Ishikawa (cell line): ENCODE data around the gene A4GALT.

Experiments
- CEBPB ChIP-seq: IDR thresholded peaks from 2 replicates; pipeline ENCODE4 v1.6.1; 2012
- CREB1 ChIP-seq: IDR thresholded peaks from 2 replicates; pipeline ENCODE4 v1.6.1; 2012; ENCODE audit warnings: low read depth
- EGR1 ChIP-seq: IDR thresholded peaks from 2 replicates; pipeline ENCODE4 v1.6.1; 2012
- EP300 ChIP-seq: IDR thresholded peaks from 2 replicates; pipeline ENCODE4 v1.6.1; 2012; ENCODE audit warnings: borderline replicate concordance
- FOXM1 ChIP-seq: IDR thresholded peaks from 2 replicates; pipeline ENCODE4 v1.6.1; 2012; ENCODE audit warnings: low read depth, borderline replicate concordance
- MAX ChIP-seq: IDR thresholded peaks from 2 replicates; pipeline ENCODE4 v1.6.1; 2012
- NFIC ChIP-seq: IDR thresholded peaks from 2 replicates; pipeline ENCODE4 v1.6.1; 2012
- RAD21 ChIP-seq: IDR thresholded peaks from 2 replicates; pipeline ENCODE4 v1.6.1; 2012; ENCODE audit warnings: low read depth
- REST ChIP-seq: IDR thresholded peaks from 2 replicates; pipeline ENCODE4 v1.6.1; 2012; ENCODE audit warnings: low read depth, mild to moderate bottlenecking
- TAF1 ChIP-seq: IDR thresholded peaks from 2 replicates; pipeline ENCODE4 v1.6.1; 2012; ENCODE audit warnings: low read depth, mild to moderate bottlenecking
- TCF12 ChIP-seq: IDR thresholded peaks from 2 replicates; pipeline ENCODE4 v1.6.1; 2012; ENCODE audit warnings: low read depth
- TEAD4 ChIP-seq: IDR thresholded peaks from 2 replicates; pipeline ENCODE4 v1.6.1; 2012
- USF1 ChIP-seq: IDR thresholded peaks from 2 replicates; pipeline ENCODE4 v1.6.1; 2012
- YY1 ChIP-seq: IDR thresholded peaks from 2 replicates; pipeline ENCODE4 v1.6.1; 2012; ENCODE audit warnings: low read depth
- ZBTB7A ChIP-seq: IDR thresholded peaks from 2 replicates; pipeline ENCODE4 v1.6.1; 2012; ENCODE audit warnings: low read depth

Gene A4GALT

GRCh38 chr22:42654436-42655073 lies 66.1 kb downstream of the A4GALT start:
- TF ChIP-seq CEBPB (no peak), TAF1 (no peak), REST (no peak), CREB1 (no peak), YY1 (no peak), EP300 (no peak), TCF12 (no peak), EGR1 (no peak), MAX (no peak), RAD21 (no peak), USF1 (no peak), NFIC (no peak), ZBTB7A (no peak), FOXM1 (no peak), TEAD4 (no peak)

GRCh38 chr22:42653999-42654398 lies 66.7 kb downstream of the A4GALT start:
- TF ChIP-seq CREB1 (no peak), RAD21 (no peak), TEAD4 (no peak), YY1 (no peak), TAF1 (no peak), NFIC (no peak), EGR1 (no peak), REST (no peak), CEBPB (no peak), USF1 (no peak), FOXM1 (no peak), ZBTB7A (no peak), MAX (no peak), TCF12 (no peak), EP300 (no peak)

- TF ChIP-seq FOXM1 (no peak), CEBPB (no peak), MAX (no peak), EGR1 (no peak), REST (no peak), EP300 (no peak), NFIC (no peak), RAD21 (no peak), ZBTB7A (no peak), TCF12 (no peak), USF1 (no peak), CREB1 (no peak), TEAD4 (no peak), TAF1 (no peak), YY1 (no peak)
Observed at GRCh38 chr22:42651134-42651533, 69.5 kb downstream of the A4GALT start.
